CD4-positive, alpha-beta T cell treated with Interferon gamma for 1 hour (primary cell): ENCODE data around the gene SUSD3.
A peak's percentile ranks its signal among the peaks of the same experiment; 100 is the strongest.
"Not testable (repeated sequence)": the region's sequence is repeated elsewhere in the genome, so short reads cannot be mapped to it uniquely, and the experiment has no call there.

Source experiments
- DNase-seq: peaks from one replicate; pipeline ENCODE4 v3.0.0-alpha.2; 2020

SUSD3 gene

DNA sequence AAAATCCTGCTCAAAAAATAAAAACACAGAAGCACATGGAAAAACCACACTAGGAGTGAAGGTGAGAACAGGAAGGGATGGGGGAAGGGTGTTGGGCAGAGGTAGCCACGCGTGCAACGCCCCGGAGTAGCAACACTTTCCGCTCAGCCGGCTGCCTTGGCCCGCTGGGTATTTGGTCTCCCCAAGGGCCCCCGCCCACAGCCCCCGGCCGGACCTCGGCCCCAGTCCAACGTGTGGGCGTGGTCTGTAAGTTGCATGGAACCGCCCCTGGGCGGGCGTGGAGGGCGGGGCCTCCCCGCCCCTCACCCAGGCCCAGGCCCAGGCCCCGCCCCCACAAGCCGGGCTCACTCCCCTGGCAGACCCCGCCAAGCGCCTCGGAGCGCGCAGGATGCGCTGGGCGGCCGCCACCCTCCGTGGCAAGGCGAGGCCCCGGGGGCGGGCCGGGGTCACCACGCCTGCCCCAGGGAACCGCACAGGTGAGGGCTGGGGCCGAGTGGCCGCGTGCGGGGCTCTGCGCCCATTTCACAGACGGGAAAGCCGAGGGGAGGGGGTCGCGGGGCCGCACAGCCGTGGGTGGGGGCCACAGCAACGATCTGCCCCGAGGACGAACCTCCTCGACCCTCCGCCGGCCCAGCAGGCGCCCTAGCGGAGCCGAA, at the start of gene SUSD3:
Gene SUSD3 (plus strand): TSS at position 347 of the 656 bp plus-strand sequence. CDS start 42 bp downstream, at position 389.
- DNase-seq: peak; percentile 73

DNA sequence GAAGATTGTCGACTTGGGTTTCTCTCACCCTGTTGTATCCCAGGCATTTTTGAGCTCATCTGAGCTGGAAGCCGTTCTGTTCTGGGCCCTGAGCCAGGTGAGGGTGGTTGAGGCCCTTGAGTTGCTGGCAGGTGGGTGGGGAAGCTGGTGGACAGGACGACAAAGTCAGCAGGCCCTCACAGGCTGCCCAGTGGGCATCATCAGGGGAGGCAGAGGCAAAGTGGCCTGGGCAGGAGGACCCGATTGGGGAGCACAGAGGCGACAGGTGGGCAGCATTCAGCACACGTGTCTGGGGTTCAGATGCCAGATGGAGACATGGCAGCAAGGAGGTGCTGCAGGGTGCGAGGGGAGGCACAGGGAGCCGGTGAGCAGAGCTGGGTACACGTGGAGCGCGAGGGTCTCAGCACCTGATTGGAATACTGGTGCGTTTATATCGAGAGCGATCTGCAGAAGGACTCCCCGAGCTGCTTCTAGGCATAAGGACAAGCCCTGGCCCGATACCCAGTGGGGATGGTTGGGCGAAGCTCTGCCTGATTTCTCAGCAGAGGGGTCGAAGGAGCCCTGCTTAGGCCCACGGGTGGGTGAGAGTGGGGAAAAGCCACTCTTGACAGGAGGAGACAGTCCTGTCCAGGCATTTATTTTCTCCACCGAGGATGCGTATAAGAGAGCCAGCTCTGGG, 49.0 kb upstream of the SUSD3 start:
- no peak for DNase-seq

DNA sequence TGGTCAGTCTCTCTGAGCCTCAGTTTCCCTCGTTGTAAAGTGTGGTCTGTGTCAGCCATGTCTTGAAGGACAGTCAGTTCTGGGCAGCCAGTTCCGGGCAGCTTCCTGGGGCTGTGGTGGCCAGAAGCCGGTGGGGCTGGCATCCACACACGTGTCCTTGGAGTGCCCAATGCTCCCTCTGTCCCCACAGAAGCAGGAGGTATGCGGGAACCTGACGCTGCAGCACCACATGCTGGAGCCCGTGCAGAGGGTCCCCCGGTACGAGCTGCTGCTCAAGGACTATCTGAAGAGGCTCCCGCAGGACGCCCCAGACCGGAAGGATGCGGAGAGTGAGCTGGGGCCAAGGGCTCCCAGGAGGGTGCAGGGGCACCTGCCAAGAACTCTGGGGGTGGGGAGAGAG, 48.4 kb upstream of the SUSD3 start:
- DNase-seq: no peak

DNA sequence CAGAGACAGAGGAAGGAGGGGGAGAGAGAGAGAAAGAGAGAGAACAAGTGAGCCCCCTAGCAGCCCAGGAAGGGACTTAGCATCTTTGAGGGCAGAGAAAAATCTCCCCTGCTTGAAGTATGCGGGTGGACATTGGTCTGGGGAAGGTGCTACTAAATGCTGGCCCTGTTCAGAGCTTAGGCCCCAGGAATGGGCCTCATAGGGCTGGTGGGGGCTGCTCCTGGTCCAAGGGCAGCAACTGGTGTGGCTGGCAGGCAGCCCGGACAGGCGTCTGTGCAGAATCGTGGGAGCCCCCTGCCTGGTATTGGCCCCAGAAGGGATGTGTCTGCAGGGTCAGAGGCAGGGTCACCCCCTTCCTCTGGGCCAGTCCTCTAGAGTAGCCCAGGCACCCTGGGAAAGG, 47.8 kb upstream of the SUSD3 start:
- DNase-seq: no peak

DNA sequence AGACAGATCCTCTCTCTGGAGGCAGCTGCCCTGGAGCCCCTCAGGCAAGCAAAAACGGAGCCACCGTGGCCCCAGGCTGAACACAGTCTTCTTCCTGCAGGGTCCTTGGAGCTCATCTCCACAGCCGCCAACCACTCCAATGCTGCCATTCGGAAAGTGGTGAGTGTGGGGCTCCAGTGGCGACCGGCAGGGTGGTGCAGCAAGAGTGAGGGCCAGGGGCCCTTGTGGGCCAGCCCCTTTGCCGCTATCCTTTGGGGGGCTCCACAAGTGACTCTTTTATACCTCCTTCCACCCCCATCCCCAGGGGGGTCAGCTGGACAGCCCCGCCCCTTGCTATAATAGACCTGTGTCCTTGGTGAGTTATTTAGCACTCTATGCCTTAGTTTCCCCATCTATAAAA, 47.4 kb upstream of the SUSD3 start:
- DNase-seq: no peak

DNA sequence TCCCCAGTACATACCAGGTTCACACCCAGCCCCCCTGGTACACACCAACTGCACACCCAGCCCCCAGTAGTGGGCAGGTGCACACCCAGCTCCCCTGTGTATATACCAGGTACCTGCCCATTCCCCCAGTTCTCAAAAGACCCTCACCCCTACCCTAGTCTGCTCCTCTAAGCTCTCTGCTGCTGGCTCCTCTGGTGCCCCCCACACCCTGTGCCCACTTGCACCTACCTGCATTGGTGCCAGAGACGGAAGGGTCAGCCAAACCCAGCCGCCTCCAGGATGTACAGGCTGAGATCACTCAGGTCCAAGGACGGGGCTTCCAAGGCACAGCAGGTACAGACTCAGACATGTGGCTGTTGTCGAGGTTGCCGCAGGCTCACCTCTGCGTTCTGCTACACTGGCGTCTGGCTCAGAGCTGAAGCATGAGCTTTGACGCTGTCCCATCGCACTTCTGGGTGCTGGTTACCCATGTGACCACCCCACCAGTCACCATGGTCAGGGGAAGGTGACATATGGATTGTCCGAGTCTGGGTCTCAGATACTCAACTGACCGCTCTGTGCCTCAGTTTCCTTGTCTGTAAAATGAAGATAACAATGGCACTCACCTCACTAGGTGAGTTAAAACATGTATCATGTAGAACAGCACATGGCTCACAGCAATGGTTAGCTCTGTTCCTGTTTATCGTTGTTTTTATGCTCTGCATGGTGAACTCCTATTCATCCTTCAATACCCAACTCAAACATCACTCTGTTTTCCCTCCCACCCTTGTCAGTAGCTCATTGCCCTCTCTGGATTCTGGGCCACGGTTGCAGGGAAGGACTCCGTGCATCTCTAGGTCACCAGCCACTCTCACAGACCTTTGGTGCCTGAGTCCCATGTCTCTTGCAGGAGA, 45.3 kb upstream of the SUSD3 start:
- no peak for DNase-seq

DNA sequence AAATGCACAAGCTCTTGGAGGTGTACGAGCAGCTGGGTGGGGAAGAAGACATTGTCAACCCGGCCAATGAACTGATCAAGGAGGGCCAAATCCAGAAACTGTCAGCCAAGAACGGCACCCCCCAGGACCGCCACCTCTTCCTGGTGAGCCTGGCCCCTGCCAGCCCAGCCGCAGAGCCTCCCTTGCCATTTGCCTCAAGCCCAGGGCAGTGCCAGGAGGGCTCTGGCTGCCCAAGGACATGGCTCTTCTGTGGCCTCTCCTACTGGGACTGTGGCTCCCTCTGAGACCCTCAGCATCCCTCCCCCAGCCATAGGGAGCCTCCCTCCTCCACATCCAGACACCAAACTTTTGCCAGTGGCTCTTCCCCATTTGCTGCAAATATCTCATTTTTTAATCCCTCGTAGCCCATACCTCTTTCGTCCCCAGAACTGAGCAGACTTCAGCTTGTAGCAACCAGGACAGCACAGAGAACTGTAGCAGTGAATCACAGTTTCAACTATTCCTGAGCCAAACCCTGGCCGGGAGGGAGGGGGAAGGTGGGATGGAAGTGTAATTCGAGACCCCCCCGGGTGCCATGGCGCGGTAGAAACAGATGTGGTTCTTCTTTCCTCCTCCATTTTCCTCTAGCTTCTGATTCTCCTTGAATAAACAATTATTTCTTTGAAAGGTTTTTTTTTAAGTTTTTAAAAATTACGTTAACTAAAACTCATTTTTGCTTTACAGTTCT, 44.5 kb upstream of the SUSD3 start:
- no peak for DNase-seq

DNA sequence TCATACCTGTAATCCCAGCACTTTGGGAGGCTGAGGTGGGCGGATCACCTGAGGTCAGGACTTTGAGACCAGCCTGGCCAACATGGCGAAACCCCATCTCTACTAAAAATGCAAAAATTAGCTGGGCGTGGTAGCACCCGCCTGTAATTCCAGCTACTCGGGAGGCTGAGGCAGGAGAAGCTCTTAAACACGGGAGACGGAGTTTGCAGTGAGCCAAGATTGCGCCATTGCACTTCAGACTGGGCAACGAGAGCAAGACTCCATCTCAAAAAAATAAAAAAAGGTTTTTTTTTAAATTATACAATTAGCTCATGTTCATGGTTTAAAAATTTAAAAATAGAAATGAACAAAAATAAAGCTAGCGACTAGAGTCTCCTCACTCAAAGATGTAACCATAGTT, 43.3 kb upstream of the SUSD3 start:
- not testable (repeated sequence) for DNase-seq

GRCh38 chr9:93017621-93018020, 40.9 kb upstream of the SUSD3 start:
- DNase-seq: no peak

- DNase-seq: no peak
Observed at GRCh38 chr9:93020151-93020550, 38.4 kb upstream of the SUSD3 start.

GRCh38 chr9:93020771-93021670, 37.5 kb upstream of the SUSD3 start:
- peak; percentile 69 for DNase-seq

DNA sequence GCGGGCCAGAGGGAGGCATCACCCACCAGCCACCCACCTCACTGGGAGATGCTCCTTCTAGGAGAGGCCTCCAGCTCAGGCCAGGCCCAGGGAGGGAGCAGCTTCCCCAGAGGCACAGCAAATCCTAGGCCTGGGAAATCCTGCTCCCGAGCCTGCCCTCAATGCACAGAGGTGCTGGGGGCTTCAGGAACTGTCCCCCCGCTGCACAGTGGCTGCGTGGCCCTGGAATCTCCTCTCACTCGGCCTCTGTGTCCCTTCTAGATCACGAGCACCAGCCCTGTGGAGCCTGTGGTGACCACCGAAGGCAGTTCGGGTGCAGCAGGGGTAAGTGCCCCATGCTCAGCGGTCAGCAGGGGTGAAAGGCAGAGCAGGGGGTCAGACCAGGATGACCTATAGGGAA, 36.4 kb upstream of the SUSD3 start:
- no peak for DNase-seq

DNA sequence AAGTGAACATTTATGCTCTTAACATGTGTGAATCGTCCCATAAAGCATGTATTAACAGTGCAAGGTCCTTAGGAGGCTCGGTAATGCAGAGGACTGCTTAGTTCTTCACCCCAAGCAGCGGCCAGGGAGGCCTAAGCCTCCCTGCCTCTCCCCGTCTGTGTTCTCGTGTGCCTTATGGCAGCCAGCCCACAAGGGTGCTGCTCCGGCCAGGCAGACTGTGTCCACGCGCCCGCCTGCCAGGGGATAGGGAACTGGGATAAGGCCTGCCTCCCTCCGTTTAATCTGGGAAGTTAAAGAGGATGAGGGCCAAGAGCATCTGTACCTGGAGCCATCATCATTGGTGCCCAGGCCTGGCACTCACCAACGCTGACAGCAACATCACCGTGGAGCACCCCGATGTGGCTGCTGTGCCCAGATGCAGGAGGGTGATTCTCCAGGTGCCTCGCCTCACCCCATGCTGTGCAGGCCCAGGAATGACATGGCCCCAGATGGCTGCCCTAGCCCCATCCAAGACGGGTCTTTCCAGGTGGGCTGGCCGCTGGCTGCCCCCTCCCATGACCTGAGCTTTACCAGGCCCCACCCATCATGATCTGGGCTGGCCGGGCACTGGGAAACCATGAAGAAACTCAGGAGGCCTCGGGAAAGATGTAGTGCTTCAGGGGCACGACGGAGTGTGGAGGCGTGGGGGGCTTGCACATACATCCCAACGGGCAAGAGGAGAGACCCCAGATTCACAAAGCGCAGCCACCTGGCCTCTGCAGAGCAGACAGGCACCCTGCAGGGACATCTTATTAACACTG, 35.6 kb upstream of the SUSD3 start:
- DNase-seq: no peak

- DNase-seq: no peak
Observed at GRCh38 chr9:93023521-93023815, 35.0 kb upstream of the SUSD3 start.

DNA sequence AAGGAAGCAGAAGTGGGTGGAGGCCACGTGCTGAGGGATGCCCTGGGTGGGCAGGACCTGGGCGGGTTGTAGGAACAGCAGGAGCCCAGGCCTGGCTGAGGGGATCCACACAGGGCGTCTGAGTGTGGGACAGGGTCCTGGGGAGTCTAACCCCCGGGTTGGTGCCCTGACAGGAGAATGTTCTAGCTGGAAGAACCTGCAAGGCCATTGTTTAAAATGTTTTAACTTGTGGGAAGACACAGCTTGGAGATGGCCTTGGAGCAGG, 33.9 kb upstream of the SUSD3 start:
- no peak for DNase-seq

DNA sequence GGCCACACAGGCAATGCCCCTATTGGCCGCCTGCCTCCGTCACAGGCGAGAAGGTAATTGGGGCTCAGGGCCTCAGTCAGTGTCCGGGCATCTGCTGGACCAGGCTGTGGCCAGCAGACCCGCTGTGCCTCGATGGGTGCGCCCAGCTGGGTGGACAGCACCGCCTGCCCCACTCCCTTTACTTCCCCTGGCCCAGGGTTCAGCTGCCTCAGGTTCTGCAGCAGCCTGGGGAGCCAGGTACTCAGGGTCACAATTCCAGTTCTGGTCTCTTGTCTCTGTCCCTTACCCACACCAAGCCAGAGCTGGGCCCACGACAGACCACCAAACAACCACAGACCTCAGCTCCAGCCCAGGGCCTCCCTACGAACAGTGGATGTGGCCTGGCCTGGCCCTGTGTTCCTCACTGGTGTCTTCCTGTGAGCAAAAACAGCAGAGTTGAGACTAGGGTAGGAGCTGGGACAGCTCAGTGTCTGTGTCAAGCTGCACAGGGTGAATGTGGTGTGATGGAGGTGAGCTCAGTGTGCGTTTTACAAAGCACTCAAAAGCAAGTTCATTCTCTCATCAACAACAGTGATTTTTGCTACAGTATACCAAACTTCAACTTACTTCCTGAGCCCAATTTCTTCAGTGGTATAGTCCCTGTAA, 33.4 kb upstream of the SUSD3 start:
- no peak for DNase-seq

DNA sequence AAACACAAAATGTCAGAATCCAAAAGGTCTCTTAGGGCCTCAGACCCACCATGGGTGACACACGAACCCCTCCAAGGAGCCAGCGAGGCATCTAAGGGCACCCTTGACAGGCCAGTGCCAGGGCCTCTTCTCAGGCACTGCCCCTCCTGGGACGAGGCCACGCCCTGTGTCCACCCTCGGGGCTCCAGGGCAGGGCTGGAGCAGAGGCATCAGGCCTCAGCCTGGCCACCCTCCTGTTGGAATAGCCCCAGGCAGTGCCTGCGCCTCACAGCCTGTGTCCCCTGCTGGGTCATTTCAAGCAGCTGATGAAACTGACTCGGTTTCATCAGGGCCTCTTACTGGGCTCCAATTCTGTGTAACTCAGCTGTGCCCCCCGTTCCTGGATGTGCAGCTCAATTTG, 32.8 kb upstream of the SUSD3 start:
- no peak for DNase-seq

- no peak for DNase-seq
Observed at GRCh38 chr9:93026640-93027039, 31.9 kb upstream of the SUSD3 start.

- no peak for DNase-seq
Observed at GRCh38 chr9:93027750-93028149, 30.8 kb upstream of the SUSD3 start.

DNA sequence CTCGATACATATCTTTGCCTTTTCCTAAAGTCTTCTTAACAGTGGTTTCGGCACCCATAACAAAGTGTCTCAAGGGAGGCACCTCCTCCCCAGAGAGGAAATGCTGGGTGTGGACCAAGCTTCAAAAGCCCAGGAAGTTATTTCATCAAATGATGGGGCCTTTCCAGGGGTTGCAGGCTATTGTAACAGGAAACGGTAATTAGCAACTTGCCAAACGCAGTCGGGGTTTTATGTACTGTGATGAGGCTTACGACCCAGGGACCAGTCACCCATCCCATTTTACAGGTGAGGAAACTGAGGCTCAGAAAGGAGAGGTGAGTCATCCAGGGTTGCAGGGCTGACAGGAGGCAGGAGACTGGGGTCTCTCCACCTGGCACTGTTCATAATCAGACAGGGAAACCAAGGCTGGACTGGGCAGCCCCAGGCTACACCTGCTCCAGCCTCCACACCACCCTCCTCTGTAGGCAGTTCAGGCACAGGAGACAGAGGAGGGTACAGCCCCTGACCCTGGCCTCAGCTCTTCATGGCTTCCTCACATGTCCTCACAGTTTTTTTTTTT, 30.0 kb upstream of the SUSD3 start:
- DNase-seq: peak; percentile 79
